NAMALWA (cell line): Measurements from ENCODE around the gene TIAL1.
"Not testable (repeated sequence)": the region's sequence is repeated elsewhere in the genome, so short reads cannot be mapped to it uniquely, and the experiment has no call there.

Source experiments
- DNase-seq: peaks from one replicate; pipeline ENCODE4 v3.0.0-alpha.2; 2015; ENCODE audit warnings: low spot score

Gene TIAL1

DNA sequence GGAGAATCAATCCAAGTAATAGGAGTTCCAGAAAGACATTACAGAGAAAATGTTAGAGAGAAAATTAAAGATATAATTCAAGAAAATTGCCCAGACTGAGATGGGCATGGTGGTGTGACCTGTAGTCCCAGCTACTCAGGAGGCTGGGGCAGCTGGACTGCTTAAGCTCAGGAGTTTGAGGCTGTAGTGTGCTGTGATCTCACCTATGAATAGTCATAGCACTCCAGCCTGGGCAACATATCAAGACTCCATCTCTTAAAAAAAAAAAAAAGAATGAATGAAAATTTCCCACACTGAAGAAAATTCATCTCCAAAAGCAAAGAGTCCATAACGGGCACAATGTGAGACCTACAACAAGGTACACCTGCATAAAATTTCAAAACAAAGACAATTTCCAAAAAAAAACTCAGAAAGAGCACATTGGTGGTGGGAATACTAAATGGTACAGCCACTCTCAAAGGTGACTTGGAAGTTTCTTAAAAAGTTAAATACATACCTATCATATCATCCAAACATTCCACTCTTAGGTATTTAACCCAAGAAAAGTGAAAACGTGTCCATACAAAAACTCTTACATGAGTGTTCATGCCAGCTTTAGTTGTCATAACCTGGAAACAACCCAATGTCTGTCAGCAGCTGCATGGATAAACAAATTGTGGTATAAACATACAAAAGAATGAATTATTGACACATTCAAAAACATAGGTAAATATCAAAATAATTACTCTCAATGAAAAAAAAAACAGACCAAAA lies 47.3 kb downstream of the TIAL1 start:
- no peak for DNase-seq

DNA sequence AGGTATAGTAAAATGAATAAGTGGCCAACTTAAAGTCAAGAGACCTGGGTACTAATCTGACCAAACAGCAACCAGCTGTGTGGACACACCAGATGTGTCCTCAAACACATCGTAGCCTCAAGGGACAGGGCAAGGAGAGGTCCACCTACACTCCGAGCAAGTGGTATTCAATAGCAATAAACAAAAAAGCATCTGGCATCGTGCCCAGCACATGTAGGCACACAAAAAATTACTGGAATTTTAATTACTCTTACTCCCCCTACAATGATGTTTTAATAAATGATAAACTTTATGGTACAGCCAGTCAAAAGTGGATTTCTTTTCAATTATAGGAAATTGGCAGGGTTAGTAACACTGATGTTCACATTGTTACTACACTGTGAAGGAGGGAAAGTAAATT lies 50.8 kb downstream of the TIAL1 start:
- DNase-seq: no peak

DNA sequence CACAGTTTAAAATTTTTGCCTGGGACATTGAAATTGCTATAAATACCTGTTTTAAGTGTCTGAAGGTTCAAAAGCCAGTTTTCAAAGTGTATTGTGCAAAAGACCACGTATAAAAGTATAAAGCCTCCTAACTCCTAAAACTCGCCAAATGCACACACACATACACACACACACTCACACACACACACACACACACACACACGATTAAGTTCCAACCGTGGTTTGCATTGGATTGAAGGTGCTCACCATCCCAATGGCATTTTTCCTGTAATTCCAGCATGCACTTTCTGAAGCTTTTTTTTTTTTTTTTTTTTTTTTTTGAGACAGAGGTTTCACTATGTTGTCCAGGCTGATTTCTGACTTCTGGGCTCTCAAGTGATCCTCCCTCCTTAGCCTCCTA lies 51.5 kb downstream of the TIAL1 start:
- no peak for DNase-seq

DNA sequence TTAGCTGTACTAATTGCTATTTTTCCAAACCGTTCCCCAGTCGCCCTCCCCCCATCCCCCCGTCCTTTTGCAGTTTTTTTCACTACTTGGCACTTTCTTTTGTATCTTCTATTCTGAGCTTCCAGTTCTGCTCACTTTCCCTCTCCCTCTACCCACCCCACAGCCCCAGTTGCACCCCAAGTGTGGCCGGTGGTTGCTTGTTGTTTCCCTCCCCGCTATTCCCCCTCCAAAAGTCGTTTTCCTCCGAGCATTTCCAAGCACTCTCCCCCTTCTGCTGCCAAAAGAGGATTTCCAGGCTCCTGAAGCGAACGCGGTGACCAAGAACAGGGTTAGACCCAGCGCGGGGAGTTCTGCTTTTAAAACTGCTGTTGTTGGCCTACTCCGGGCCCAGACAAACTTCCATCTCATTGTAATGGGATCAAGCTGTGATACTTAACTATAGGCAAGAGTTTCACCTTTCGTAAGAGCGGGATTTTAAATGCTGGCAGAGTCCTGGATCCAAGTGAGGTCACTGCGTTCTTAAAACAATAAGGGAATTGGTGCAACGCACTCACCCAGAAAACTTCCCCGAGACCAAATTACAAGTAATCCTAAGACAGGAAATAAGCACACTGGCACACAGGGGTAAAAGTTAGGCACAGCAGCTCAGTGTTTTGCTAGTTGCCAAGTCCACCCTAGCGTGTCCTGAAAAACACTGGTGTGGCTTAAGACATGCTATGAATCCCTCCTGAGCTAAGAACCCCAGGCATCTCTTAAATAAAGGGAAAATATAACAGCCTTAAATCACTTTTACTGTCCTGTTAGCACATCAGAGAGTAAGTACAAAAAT lies 52.7 kb downstream of the TIAL1 start:
- no peak for DNase-seq

DNA sequence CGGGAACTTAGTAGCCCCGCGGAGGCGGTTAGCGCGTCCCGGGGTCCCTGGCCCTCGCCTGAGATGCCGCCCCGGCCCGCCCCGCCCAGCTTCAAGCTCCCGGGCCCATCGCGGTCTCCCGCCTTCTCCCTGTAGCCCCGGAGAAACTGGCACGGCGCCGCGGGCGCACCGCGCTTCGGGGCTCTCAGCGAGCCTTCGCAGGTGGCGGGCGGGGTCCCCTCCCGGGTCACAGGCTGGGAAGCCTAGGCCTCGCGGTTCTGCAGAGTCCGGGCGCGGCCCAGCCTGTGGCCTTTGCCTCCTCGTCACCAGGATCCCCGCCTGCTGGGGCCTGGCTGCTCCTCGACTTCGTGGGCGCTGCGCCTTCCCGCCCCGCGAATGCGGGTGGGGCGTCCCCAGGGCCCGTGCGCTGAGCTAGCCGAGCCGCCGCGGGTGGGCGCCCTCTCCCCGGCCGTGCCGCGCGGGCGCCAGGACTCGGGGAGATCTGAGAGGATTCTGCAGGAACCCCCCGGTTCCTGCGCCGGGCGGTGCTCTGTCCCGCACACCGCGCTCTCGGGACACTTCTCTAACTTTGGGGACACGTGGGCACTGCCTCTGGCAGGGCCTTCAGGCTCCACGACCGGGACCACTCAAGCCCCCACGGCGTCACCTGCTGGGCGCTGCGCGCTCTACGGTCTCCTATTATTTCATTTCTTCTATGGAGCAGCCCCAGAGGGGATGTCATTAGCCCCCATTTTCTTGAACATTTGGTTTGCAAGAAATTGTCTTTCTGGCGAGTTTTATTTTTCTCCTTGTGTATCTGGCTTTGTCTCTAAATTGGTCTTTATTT lies 53.6 kb downstream of the TIAL1 start:
- DNase-seq: peak; percentile 80

DNA sequence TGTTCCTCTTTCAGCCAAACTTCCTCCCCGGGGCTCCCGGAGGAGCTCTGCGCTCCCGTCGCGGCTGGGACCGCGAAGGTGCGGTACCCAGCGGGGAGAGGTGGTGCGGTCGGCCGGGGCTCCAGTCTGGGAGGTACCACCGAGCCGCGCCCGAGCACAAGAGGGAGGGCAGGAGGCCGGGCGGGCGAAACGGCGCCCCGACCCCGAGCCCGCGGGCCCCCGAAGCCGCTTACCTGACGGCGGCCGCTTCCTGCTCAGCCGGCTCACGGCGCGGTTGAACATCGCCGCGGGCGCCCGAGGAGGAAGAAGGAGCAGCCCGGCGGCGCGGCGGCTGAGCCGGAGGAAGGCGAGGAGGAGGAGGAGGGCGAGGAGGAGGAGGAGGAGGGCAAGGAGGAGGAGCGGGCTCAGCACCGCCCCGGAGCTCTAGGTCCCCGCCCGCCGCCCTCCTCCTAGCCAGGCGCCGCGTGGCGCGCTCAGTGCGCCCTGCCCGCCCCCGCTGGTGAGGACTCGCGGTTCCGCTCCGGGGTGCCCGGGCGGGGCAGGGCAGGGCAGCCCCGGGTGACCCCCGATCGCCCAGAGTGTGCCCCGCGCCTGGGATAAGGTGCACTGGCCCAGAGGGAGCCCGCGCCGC lies 54.3 kb downstream of the TIAL1 start, which contains the start of gene RGS10:
Gene RGS10 (minus strand): TSS at position 363 of the 631 bp plus-strand sequence. CDS start 81 bp downstream, at position 282.
- DNase-seq: peak; percentile 74

DNA sequence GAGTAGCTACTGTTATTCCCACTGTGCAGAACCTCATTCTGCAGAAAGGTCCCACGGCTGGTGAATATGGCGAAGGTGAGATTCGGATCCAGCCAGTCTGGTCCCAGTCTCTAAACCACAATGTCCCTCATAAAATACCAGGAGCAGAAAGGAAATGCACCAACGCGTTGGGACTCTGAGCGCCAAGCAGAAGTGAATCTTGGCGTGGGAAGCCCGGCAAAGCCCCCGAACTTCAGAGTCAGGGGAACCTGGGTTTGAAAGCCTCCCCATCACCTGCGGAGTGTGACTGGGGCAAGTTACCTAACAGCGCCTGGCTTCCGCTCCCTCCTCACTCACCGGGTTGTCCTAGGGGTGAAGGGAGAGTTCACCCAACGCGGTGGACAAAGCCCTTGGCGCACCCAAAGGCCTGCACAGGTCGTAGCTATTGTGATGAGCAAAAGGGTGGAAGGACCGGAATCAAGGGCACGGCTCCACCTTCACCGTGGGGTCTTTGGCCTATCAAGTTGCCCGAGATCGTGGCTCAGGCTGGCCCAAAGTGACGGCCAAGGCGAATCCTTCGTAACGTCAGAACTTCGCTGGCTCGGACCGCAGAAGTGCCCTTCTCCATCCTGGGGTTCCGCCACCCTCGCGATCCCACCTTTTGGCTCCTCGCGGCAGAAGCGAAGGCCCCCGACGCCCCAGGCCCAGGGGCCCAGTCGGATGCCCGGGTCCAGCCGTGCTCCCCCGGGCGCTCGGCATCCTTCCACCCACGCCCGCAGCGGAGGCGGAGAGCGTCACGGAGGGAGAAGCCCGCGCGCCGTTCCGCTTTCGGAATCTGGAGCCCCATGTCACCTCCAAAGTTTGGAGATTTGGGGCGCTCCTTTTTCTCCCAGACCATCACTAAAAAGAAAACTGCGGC lies 55.1 kb downstream of the TIAL1 start:
- no peak for DNase-seq

DNA sequence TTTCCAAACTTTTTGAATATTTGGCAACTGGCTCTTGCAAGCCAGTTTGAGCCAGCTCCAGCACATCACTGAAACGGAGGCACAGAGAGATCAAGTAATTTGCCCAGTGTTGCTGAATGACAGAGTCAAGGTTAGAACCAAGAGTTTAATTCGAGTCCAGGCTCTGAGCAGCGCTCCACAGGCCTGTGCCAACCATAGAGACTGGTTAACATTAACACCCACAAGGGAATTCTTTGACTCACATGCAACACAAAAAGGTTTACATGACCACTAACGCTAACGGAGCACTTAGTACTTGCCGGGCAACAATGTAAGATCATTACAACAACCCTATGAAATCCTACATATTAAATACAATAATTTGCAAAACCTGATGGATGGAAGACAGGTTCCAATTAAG lies 55.7 kb downstream of the TIAL1 start:
- DNase-seq: peak; percentile 25

DNA sequence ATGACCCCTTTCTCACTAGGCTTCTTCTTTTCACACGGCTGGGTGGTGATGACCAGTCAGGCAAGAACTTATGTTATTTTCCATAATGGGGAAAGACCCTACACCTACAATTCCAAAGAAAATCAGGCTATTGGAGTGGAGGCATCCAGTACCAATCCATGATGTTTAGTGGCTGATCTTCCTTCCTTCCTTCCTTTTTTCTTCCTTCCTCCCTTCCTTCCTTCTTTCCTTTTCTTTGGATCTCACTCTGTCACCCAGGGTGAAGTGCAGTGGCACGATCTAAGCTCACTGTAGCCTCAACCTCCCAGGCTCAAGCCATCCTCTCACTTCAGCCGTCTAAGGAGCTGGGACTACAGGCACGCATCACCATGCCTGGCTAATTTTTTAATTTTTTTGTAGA lies 56.7 kb downstream of the TIAL1 start:
- no peak for DNase-seq

DNA sequence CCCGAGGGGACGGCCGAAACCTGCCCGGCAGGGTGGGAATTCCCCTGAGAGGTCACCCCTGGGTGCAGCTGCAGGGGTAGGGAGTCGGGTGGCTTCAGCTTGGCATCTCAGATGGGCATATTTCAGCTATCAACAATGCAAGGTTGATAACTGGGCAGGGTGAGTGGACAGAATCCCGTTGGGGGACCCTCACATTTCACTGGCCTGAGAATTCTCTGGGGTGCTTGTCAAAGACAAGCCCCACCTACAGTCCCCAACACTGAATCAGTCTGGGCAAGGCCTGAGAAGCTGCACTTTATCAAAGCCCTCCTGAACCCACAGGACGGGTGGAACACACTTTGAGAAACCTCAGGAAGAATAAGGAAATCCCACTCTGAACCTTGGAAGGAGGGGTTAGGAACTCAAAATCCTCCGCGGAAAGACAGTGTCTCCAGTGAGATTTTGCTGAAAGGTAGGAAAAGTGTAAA lies 57.4 kb downstream of the TIAL1 start:
- no peak for DNase-seq

DNA sequence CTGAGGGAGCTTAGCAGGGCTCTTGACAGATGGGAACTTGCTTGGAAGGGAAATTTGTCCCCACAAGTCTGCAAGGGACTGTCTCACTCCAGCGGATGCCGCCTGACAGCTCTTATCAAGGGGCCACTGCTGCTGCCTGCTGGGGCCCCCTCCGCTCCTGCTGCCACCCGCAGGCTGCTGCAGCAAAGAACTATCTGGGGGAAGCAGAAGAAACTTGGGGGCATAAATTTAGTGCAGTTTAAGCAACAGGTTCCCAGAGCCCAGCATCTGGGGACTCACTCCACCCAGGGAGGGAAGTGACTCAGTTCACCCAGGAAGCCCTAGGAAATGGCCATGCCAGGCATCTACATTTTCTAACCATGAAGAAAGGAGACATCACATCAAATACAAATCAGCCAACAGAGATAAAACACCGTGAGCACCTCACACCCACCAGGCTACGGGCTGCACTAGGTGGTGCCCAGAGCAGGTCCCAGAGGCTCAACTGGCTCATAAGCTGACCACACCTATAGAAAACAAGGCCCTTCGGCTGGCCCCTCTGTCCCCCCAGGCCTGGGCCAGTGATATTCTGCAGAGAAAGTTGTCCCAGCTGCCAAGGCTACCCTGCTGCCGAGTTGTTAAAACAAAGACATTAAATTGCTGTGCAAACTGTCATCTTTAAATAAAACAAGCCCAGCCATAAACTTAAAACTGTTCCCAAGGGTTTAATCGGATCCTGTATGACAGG lies 58.0 kb downstream of the TIAL1 start:
- DNase-seq: peak; percentile 31

DNA sequence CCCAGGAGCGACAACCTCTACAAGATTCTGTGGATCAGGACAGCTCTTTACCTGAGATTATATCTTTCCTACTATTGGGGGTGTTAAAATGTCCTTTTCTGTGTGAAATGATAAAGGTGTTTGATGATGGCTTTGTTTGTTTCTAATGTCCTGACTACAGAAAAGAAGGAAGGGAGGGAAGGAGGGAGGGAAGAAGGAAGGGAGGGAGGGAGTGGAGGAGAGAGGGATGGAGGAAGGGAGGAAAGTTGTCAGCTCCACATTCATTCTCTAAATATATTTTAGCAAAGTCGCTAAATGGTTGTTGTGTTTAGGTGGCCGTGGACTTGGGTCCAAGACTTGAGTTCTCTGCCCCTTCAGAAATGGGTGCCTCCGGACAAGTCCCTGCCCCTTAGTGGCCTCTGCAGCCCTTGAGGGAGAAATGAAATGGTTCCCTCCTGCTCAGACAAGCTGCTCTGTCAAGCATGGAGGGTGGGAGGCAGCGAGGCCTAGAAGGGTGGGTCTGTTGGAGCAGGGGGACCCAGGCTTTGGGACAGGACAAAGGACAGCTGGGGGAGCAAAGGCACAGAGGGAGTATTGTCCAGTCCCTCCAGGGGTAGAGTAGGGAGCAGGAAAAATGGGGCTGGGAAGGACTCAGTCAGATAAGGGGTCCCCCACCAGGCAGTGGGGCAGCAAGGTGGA lies 58.7 kb downstream of the TIAL1 start:
- DNase-seq: no peak

DNA sequence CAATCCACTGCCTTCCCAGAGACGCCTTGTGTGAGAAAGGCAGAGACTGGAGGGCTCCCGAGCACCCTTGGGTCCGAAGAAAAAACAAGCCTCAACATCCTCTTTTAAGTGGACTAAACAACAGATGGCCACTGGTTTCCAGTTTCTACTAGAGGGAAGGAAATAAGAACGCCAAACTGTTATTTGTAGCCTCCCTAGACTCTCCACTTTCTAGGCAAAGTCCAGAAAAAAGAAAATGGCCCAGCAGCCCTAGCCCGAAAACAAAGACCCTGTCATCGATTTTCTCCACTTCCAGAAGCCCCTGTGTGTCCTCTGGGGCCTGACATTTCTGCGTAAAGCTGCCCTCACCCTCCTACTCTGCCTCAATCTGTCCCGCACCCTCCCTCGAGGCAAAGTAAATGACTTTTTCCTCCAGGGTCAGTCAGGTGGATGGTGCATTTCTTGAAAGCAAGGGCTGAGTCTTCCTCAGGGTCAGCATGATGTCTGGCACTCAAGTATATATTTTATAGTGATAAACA lies 60.2 kb downstream of the TIAL1 start:
- no peak for DNase-seq

DNA sequence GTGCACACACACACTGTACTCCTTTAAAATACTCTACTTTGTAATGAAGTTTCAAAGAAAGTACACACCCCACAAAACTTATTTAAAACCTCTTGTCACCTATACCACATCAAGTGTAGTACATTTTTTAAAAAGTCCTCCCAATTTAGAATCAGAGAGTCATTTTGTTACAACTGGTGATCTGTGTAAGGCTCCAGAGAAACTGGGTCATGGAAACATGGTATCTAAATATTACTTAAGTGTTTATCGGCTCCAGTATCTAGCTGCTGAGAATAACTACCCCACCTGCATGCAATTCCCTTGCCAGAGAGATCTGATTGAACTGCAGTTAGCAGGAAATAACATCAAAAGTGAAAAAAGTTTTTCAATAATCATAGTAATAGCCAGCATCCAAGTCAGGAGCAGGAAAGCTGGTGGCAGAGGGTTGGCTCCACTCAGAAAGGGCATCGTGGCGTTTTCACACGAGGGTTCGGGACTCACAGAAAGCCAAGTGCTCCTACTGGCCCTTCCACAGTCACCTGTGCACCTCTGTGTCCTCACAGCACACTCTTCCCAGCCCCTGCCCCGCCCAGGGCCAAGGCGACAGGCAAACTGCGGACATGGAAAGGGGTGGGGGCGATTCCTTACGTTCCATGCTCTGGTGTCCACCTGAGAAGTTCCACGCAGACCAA lies 60.8 kb downstream of the TIAL1 start:
- no peak for DNase-seq

DNA sequence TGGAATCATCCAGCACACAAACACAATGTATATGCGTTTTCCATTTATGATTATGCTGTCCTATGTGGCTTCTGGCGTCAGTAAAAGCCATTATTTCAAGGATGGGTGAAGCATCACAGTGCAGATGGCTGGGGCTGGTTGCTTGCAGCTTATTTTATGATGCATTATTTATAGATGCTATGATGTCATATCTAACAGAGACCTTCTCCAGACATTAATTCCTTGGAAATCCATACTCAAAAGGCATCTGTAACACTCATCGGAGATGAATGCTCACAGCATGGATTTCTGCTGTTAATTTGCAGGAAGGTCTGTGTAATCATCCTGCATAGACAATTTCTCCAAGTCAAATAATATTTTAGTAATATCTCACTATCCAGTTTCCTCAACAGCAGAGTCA lies 61.5 kb downstream of the TIAL1 start:
- DNase-seq: no peak

DNA sequence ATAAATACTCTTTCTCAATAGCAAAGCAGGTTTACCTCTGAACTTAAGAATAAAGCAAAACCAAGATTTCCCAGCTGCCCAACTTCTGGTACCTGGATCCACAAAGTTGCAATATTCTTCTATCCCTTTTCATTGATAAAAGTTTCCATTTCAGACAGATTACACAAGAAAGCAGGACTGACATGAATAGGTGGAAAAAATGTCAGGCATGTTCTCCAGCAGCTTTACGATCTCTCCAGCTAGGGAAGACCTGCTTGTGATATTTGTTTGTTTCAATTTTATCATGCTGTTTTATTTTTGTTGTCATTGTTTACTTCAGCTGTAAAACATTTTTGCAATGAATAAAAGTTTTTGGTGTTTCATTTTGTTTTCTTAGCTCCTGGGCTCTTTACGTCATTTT lies 63.3 kb downstream of the TIAL1 start:
- DNase-seq: no peak

DNA sequence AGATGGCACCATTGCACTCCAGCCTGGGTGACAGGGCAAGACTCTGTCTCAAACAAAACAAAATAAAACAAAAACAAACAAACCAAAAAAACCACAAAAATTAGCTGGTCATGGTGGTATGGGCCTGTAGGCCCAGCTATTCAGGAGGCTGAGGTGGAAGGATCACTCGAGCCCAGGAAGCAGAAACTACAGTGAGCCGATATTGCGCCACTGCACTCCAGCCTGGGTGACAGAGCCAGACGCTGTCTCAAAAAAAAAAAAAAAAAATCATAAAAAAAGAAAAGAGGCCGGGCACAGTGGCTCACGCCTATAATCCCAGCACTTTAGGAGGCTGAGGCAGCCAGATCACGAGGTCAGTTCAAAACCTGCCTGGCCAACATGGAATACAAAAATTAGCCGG lies 64.0 kb downstream of the TIAL1 start:
- DNase-seq: not testable (repeated sequence)

DNA sequence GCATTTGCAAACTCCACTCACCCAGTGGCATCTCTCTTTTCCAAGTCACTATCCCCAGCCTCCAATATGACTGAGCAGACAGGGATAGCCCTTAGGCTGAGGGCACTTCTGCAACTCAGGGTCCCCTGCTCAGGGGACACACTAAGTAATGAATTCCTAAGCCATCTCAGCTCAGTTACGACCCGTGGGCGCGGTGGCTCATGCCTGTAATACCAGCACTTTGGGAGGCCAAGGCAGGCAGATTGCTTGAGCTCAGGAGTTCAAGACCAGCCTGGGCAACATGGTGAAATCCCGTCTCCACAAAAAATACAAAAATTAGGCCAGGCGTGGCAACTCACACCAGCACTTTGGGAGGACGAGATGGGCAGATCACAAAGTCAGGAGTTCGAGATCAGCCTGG lies 64.5 kb downstream of the TIAL1 start:
- not testable (repeated sequence) for DNase-seq

DNA sequence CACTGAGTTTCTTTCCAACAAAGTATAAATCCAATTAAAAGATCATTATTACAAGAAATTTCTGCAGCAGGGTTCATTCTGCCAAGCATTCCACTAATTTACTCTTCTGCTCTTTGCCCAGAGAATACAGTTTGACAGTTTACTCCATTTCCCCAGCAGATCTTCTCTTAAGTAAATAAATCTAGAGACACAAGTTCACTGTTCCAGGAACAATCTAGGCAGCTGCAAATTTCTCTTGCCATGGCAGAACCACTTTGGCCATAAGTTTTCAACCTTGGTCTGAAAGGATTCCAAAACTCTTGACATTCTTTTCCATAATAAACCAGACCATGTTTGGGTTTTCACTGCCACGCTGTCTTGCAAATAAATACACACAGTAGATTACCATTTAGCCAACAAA lies 65.7 kb downstream of the TIAL1 start:
- DNase-seq: no peak
